Spleen (tissue), 11 donors: Measurements from ENCODE around the gene PTK7. TPM values are rescaled to one million over a fixed set of nuclear protein-coding genes. Genes with fewer than 3 reads are reported as not detected.
A peak's percentile ranks its signal among the peaks of the same experiment; 100 is the strongest.

ENCODE experiments used
- DNase-seq: peaks from one replicate; pipeline ENCODE4 v3.0.0-alpha.2; 2020
- H3K27ac ChIP-seq, 8 donors: fragments of 200-600 bp; sonication (generic) in 7 of 8; 1 replicate in 4 of 8; 2 replicates in 4 of 8; pipeline versions ENCODE4 v1.5.0 to v1.8.0; 2016 to 2021; ENCODE audit warnings: inconsistent platforms in 4 of 8, mild to moderate bottlenecking in 4 of 8, moderate library complexity in 1 of 8
- H3K27me3 ChIP-seq, 7 donors: fragments of 200-600 bp; sonication (generic) in 6 of 7; replicated peaks in 1 of 7; 1 replicate in 4 of 7; 2 replicates in 3 of 7; pipeline versions ENCODE4 v1.5.0 to v1.8.0; 2016 to 2021; ENCODE audit warnings: inconsistent platforms in 3 of 7, mild to moderate bottlenecking in 1 of 7
- H3K36me3 ChIP-seq, 6 donors: fragments of 200-600 bp; sonication (generic) in 5 of 6; 1 replicate in 4 of 6; 2 replicates in 2 of 6; pipeline versions ENCODE4 v1.5.0 to v1.8.0; 2016 to 2021; ENCODE audit warnings: inconsistent platforms in 2 of 6
- H3K4me1 ChIP-seq, 6 donors: fragments of 200-600 bp; sonication (generic) in 5 of 6; 1 replicate in 3 of 6; 2 replicates in 3 of 6; pipeline versions ENCODE4 v1.5.0 to v1.8.0; 2016 to 2021; ENCODE audit warnings: inconsistent platforms in 3 of 6
- H3K4me3 ChIP-seq, 8 donors: fragments of 200-600 bp; sonication (generic) in 7 of 8; 1 replicate in 4 of 8; 2 replicates in 4 of 8; pipeline versions ENCODE4 v1.5.0 to v1.8.0; 2016 to 2021; ENCODE audit warnings: inconsistent platforms in 4 of 8, mild to moderate bottlenecking in 4 of 8, moderate library complexity in 2 of 8
- H3K9me3 ChIP-seq, 8 donors: fragments of 200-600 bp; sonication (generic) in 7 of 8; 1 replicate in 4 of 8; 2 replicates in 4 of 8; pipeline versions ENCODE4 v1.5.0 to v1.8.0; 2016 to 2021; ENCODE audit warnings: inconsistent platforms in 4 of 8
- CTCF ChIP-seq, 11 experiments: fragments of 200-600 bp in 7 of 11; fragments of 450-650 bp in 4 of 11; sonication (generic) in 4 of 11; IDR thresholded peaks in 8 of 11; conservative IDR thresholded peaks in 3 of 11; 1 replicate in 7 of 11; 2 replicates in 4 of 11; pipeline versions ENCODE4 v1.4.0 to v1.8.0; 2016 to 2021; ENCODE audit warnings: antibody characterized with exemption in 11 of 11, inconsistent platforms in 4 of 11, mild to moderate bottlenecking in 1 of 11
- POLR2A ChIP-seq, 3 donors: fragments of 450-650 bp; IDR thresholded peaks; one replicate each; pipeline ENCODE4 v1.5.1; 2017; ENCODE audit warnings: antibody characterized with exemption in 3 of 3, mild to moderate bottlenecking in 1 of 3
- POLR2AphosphoS5 ChIP-seq, 3 donors: sonication (generic); formaldehyde crosslinking; IDR thresholded peaks; one replicate each; pipeline ENCODE4 v1.5.1; 2017; ENCODE audit warnings: antibody characterized with exemption in 3 of 3
- WGBS, 5 donors: extraction: QIAGEN DNeasy Blood & Tissue Kit in 3 of 5; methylation state at CpG; one replicate each; pipeline versions ENCODE4 v1.1.5 to v1.1.7; 2013 to 2018; 5-methylcytosine and 5-hydroxymethylcytosine counted together
- intact Hi-C: fragments of 100-400 bp; cut with DNase I; formaldehyde crosslinking; loops from one replicate; pipeline ENCODE4 v1.15.0; 2023; ENCODE audit warnings: low total_unique reads
- polyA plus RNA-seq, 3 donors: library from polyadenylated mRNA; stranded (reverse); fragments of 200-250 nt; gene quantifications; one replicate each; pipeline ENCODE4 v1.2.1, GENCODE V29; 2013
- total RNA-seq, 7 donors: library from RNA; depleted of rRNA in 3 of 7; stranded (reverse); fragments of >200 nt in 3 of 7; fragmentation: NEBNext Ultra II Directional in 4 of 7; extraction: Animal tissue kit (Norgen Biotek cat#: 25700) in 4 of 7; gene quantifications; one replicate each; pipeline versions ENCODE4 v1.1.0 to v1.2.1, GENCODE V29; 2016 to 2021
- donor health status: healthy with polysubstance abuse.
- donor health status: DM: no; HTN: no; CAD: no; lungs with moderate emphysema.
- donor health status: DM: no; HTN: no; CAD: no.
- donor health status: Bipolar disorder and iron deficiency.
- donor health status: healthy.
- donor health status: DM: no; HTN: no; CAD: no.
- donor health status: DM: yes; HTN: yes; CAD: no.

PTK7 gene
- total and polyA plus RNA-seq, 10 donors = 6.0 to 66.4 (median 25.9) TPM

- no peak overlapping the region for H3K27ac ChIP-seq
- H3K27me3 ChIP-seq = no peaks in the 10 kb centered on the region
- H3K9me3 ChIP-seq = no peaks in the 10 kb centered on the region
- H3K4me1 ChIP-seq = peaks cover 21 to 61% (median 37%) of the 10 kb centered on the region in 6 donors
- peaks cover 0 to 71% (median 53%) of the 10 kb centered on the region in 6 donors for H3K36me3 ChIP-seq
- TF ChIP-seq POLR2AphosphoS5 (IDR thresholded peaks at IDR 0.05) (no peak), CTCF (IDR thresholded peaks at IDR 0.05 in 8 of 11, conservative IDR thresholded peaks at IDR 0.05 in 3 of 11) (no peak), POLR2A (IDR thresholded peaks at IDR 0.05) (no peak)
- no peak overlapping the region for H3K4me3 ChIP-seq
- 91 to 96% (median 93%) methylated on average over 20 to 21 of the region's 21 CpGs for WGBS, 5 donors
- intact Hi-C loops = no loop called here
- peak; percentile 67 for DNase-seq
Observed at GRCh38 chr6:43184268-43184985, 108.3 kb downstream of the PTK7 start.

- intact Hi-C loops = no loop called here
- no peak for DNase-seq
- TF ChIP-seq POLR2A (IDR thresholded peaks at IDR 0.05) = no peak
- TF ChIP-seq CTCF (IDR thresholded peaks at IDR 0.05 in 8 of 11, conservative IDR thresholded peaks at IDR 0.05 in 3 of 11) = no peak
- TF ChIP-seq POLR2AphosphoS5 (IDR thresholded peaks at IDR 0.05) = no peak
- 63 to 79% (median 76%) methylated on average over 5 of the region's 5 CpGs for WGBS, 5 donors
- H3K9me3 ChIP-seq = no peaks in the 10 kb centered on the region
- peaks cover 0 to 71% (median 49%) of the 10 kb centered on the region in 6 donors for H3K36me3 ChIP-seq
- no peaks in the 10 kb centered on the region for H3K27me3 ChIP-seq
- H3K4me1 ChIP-seq = peaks cover 21 to 63% (median 37%) of the 10 kb centered on the region in 6 donors
- no peak overlapping the region for H3K4me3 ChIP-seq
- peak overlapping the region in 1 of 8 donors; percentile 10 for H3K27ac ChIP-seq
Observed at GRCh38 chr6:43185391-43185985, 109.4 kb downstream of the PTK7 start.

GRCh38 chr6:43186019-43186418 lies 109.9 kb downstream of the PTK7 start:
- intact Hi-C loops = no loop called here
- Histone ChIP-seq H3K4me3 (no peak overlapping the region), H3K27ac (peak overlapping the region in 1 of 8 donors; percentile 10), H3K36me3 (peaks cover 0 to 71% (median 47%) of the 10 kb centered on the region in 6 donors), H3K27me3 (no peaks in the 10 kb centered on the region), H3K4me1 (peaks cover 21 to 58% (median 37%) of the 10 kb centered on the region in 6 donors), H3K9me3 (no peaks in the 10 kb centered on the region)
- 96 to 99% (median 98%) methylated on average over 9 to 14 of the region's 14 CpGs for WGBS, 5 donors
- TF ChIP-seq CTCF (IDR thresholded peaks at IDR 0.05 in 8 of 11, conservative IDR thresholded peaks at IDR 0.05 in 3 of 11) = no peak
- TF ChIP-seq POLR2AphosphoS5 (IDR thresholded peaks at IDR 0.05) = no peak
- TF ChIP-seq POLR2A (IDR thresholded peaks at IDR 0.05) = no peak
- DNase-seq = peak; percentile 54

GRCh38 chr6:43186706-43187105 lies 110.6 kb downstream of the PTK7 start:
- 94 to 98% (median 97%) methylated on average over 4 of the region's 4 CpGs for WGBS, 5 donors
- peaks cover 17 to 51% (median 30%) of the 10 kb centered on the region in 6 donors for H3K4me1 ChIP-seq
- no peaks in the 10 kb centered on the region for H3K9me3 ChIP-seq
- intact Hi-C loops = no loop called here
- DNase-seq = peak; percentile 20
- no peak overlapping the region for H3K27ac ChIP-seq
- TF ChIP-seq POLR2A (IDR thresholded peaks at IDR 0.05) = no peak
- no peak for TF ChIP-seq CTCF (IDR thresholded peaks at IDR 0.05 in 8 of 11, conservative IDR thresholded peaks at IDR 0.05 in 3 of 11)
- TF ChIP-seq POLR2AphosphoS5 (IDR thresholded peaks at IDR 0.05) = no peak
- no peaks in the 10 kb centered on the region for H3K27me3 ChIP-seq
- H3K4me3 ChIP-seq = no peak overlapping the region
- peaks cover 0 to 75% (median 48%) of the 10 kb centered on the region in 6 donors for H3K36me3 ChIP-seq
